IPS DF 4.7 (cell line): Measurements from ENCODE around the gene PIM1.
"Not testable (repeated sequence)": the region's sequence is repeated elsewhere in the genome, so short reads cannot be mapped to it uniquely, and the experiment has no call there.

Experiments
- DNase-seq: peaks from one replicate; pipeline ENCODE4 v3.0.0-alpha.2; 2013; ENCODE audit warnings: low spot score; ENCODE audit errors: extremely low read depth

The PIM1 gene

DNA sequence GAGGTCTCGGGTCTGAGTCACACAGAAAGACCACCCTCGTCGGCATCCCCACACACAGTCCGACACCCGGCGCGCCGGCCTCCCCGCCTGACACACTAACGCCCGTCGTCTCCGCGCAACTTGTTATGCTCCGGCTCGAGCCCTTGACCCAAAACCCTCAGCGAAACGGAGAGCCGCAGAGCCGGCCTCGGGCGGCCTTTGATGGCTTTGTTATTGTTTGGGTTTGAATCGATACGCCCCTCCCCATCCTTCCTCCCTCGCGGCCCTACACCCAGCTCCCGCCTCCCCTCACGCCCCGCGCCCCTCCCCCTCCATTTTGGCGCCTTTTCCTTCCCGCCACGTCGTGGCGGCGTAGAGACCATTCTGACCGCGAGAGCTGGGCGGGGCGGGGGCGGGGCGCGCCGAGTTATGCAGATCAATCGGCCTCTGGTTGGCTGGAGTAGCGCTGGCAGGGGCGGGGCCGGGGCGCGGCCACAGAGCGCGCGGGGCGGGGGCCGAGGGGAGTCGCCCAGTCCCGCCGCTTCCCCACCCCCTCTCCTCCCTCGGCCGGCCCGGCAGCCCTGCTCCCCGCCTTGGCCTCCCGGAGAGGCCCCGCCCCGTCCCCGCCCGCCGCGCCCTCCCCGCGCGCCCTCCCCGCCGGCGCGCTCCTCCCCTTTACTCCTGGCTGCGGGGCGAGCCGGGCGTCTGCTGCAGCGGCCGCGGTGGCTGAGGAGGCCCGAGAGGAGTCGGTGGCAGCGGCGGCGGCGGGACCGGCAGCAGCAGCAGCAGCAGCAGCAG, at the start of gene PIM1:
PIM1 (plus strand) TSS at position 657 of the 777 bp plus-strand sequence. CDS start 424 bp downstream, outside the sequence.
- peak; percentile 76 for DNase-seq

DNA sequence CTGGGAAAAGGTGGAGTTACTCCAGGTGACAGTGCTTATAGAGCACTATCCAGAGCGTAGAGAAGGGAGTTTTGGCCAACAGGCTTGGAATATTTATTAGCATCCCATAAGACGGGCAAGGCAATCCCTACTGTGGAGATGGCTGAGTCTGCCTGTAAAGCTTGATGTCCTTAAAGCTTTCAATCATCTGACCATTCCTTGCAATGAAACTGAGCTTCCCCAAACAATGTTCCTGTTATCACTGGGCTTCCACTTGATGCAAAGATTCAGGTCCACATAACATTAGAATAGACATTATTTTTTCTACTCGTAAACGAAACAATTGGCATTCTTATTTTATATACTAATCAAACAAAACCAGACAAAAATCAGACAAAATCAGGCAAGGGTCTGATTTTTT, 48.4 kb upstream of the PIM1 start:
- DNase-seq = no peak

DNA sequence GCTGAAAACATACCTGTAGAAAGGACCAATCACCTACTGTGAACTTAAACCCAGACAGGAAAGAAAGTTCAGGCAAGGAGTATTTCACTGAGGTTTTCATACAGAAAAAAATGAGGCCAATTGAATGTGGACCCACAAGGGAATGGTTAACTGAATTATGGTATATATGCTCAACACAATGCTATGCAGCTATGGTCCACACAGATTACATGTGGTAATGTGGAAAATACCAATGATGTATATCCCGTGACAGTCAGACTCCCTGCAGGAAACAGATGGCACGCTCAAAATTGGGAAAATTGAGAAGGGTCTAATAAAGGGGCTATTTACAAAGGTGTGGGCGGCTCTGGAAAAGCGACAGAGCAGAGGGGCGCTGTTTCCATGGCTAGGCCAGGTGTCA, 47.1 kb upstream of the PIM1 start:
- DNase-seq = no peak

DNA sequence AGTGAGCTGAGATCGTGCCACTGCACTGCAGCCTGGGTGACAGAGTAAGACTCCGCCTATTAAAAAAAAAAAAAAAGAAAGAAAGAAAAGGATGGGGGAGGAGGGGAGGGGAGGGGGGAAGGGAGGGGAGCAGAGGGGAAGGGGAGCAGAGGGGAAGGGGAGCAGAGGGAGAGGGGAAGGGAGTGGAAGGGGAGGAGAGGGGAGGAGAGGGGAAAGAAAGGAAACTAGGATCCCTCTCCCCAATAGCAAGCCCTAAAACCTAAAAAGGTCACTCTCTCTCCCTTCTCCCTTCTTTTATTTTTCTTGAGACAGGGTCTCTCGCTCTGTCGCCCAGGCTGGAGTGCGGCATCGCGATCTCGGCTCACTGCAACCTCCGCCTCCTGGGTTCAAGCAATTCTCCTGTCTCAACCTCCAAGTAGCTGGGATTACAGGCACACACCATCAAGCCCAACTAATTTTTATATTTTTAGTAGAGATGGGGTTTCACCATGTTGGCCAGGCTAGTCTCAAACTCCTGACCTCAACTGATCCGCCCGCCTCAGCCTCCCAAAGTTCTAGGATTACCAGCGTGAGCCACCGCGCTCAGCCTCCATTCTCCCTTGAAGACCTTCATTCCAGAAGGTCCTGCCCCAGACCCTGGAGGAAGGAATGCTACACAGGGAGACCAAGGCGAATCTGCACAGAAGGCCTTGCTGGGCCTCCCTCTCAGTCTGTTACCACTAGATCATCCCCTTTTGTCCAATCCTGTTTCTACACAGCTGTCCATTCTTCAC, 45.8 kb upstream of the PIM1 start:
- DNase-seq = no peak

- no peak for DNase-seq
Measured at GRCh38 chr6:37125774-37126492, 44.0 kb upstream of the PIM1 start.

- no peak for DNase-seq
Measured at GRCh38 chr6:37126493-37126958, 43.4 kb upstream of the PIM1 start.

GRCh38 chr6:37126961-37127616, 42.9 kb upstream of the PIM1 start:
- DNase-seq = no peak

- no peak for DNase-seq
Measured at GRCh38 chr6:37127961-37128862, 41.7 kb upstream of the PIM1 start.

GRCh38 chr6:37128863-37129443, 41.0 kb upstream of the PIM1 start:
- DNase-seq = not testable (repeated sequence)

- no peak for DNase-seq
Measured at GRCh38 chr6:37129566-37129965, 40.4 kb upstream of the PIM1 start.

DNA sequence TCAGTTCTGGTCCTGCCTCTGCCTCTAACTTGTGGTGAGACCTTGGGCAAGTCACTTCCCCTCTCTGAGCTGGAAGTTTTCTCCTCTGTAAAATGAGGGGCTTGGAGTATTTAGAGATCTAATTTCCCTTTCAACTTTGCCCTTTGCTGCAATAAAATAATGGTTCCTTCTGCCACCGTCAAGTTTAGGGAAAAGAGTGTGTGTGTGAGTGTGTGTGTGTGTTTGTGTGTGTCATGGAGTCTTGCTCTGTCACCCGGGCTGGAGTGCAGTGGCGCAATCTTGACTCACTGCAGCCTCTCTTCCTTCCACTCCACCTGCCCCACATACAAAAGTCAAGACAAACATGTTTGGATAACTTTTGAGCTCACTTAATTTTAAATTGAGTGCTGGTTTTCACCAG, 39.2 kb upstream of the PIM1 start:
- no peak for DNase-seq

GRCh38 chr6:37131104-37131959, 38.6 kb upstream of the PIM1 start:
- DNase-seq = no peak

GRCh38 chr6:37131960-37132253, 38.0 kb upstream of the PIM1 start:
- DNase-seq = no peak

DNA sequence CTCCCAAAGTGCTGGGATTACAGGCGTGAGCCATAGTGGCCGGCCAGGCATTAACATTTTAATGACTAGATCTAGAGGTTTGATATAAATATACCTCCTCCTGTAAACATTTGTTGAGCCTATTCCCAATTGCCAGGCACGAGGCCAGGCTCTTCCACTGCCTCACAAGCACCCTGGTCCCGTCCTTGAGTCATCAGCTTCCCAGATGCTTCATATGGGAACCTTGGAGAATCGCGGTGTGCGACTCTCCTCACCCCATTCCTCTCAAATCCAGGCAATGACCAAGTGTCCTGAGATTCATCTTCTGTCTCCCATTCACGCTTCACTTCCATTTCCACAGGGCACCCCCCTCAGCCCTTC, 35.9 kb upstream of the PIM1 start:
- no peak for DNase-seq

GRCh38 chr6:37134396-37135191, 35.4 kb upstream of the PIM1 start:
- no peak for DNase-seq

DNA sequence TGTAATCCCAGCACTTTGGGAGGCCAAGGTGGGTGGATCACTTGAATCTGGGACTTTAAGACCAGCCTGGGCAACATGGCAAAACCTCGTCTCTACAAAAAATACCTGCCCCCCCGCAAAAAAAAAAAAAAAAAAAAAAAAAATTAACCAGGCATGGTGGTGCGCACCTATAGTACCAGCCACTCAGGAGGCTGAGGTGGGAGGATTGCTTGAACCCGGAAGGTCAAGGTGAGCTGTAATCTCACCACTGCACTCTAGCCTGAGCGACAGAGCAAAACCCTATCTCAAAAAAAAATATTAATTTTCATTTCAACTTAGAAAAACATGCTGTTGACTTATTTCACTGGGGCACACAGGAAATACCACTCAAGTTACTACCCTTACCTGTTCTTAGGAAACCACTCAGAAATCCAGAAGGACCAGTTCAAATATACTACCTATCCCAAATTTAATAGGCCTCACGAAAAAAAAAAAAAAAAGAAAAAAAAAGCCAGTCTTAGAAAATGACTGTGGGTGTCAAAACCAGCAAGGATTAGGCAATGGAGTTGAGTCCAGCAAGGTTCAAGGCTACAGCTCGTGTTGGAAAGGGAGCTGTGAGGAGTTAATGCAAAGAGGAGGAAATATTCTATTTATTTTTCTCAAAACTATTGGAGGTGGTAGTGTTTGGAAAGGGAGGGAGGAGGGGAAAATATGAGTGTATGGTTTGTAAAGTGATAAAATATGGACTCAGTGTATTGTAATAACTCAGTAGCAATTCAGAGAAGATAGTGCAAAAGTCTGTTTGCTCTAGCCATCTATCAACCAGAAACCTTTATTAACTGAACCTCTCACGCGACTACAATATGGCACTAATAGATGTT, 33.9 kb upstream of the PIM1 start:
- no peak for DNase-seq

DNA sequence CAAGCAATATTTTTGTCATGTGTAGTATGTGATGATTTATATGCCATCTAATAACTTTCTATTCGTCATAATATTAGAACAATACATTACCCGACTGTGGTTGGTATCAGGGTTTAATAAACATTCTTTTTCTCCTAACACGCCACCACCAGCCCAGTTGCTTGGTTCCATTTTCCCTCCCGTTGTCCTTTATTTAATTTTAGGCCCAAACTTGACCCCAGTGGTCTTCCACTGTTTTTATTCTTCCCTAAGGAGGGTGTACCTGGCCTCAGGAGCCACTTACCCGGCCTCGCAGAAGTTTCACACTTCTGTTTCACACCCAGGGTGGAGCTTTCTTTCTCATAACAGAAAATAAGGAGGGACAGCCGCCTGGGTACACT, 33.1 kb upstream of the PIM1 start:
- no peak for DNase-seq
